Peyer's patch (tissue), 4 donors: Measurements from ENCODE around the gene PAK2.

Experiments used
- CTCF ChIP-seq, 6 experiments: fragments of 450-650 bp in 4 of 6; fragments of 200-600 bp in 2 of 6; sonication (generic) in 1 of 6; IDR thresholded peaks; one replicate each; pipeline ENCODE4 v1.5.1; 2017 to 2019; ENCODE audit warnings: antibody characterized with exemption in 6 of 6, mild to moderate bottlenecking in 3 of 6, moderate library complexity in 1 of 6
- POLR2A ChIP-seq, 2 donors: fragments of 450-650 bp; IDR thresholded peaks; one replicate each; pipeline ENCODE4 v1.5.1; 2017; ENCODE audit warnings: antibody characterized with exemption in 2 of 2, mild to moderate bottlenecking in 2 of 2, moderate library complexity in 2 of 2

- TF ChIP-seq CTCF (IDR thresholded peaks at IDR 0.05) (no peak), POLR2A (IDR thresholded peaks at IDR 0.05) (no peak)
These were observed 135.6 kb downstream of the PAK2 start for GRCh38 chr3:196875258-196875657.
